HepG2 (cell line): ENCODE results near the gene RPL26. TPM values are rescaled to one million over a fixed set of nuclear protein-coding genes. Genes with fewer than 3 reads are reported as not detected.
A peak's percentile ranks its signal among the peaks of the same experiment; 100 is the strongest.

ENCODE experiments used
- ATAC-seq: fragments of 200-7000 bp; cut with Tn5 transposase; 3 replicates; pipeline ENCODE4 v1.9.1; 2020; ENCODE audit warnings: mild to moderate bottlenecking, moderate library complexity
- BruUV-seq: library from RNA; stranded (reverse); fragments of 400-500 nt; replicated peaks from 2 replicates; lab custom pipeline; 2021; lab: Mats Ljungman, UMichigan
- CTCF ChIA-PET: fragments of 300-600 bp; formaldehyde crosslinking; extraction: SDS; loops from one replicate; lab custom pipeline; 2021; ENCODE audit warnings: low total read pairs, inconsistent platforms, low intra/inter-chr PET ratio; lab: Yijun Ruan, JAX
- POLR2A ChIA-PET: fragments of 350-600 bp; sonication (Branson Sonifier 250); formaldehyde crosslinking; loops from one replicate; lab custom pipeline; 2020; ENCODE audit warnings: antibody characterized with exemption, inconsistent platforms; lab: Yijun Ruan, JAX
- DNase-seq: peaks from one replicate; pipeline ENCODE4 v3.0.0-alpha.2; 2015; ENCODE audit warnings: low spot score
- FAIRE-seq: peaks from 3 replicates; lab custom pipeline; 2011; peaks lifted over from hg19 to GRCh38; lab: Jason Lieb, UNC
- H2AFZ ChIP-seq: one replicate; pipeline ENCODE4 v1.6.1; 2011; ENCODE audit warnings: low read length, inconsistent platforms
- H3K27ac ChIP-seq: fragments of 300-600 bp; 3 replicates; pipeline ENCODE4 v1.8.0; 2011; ENCODE audit warnings: mixed run types, mild to moderate bottlenecking, mixed read lengths, low read length, inconsistent platforms; ENCODE audit not compliant: insufficient read depth; ENCODE audit errors: extremely low read length
- H3K27me3 ChIP-seq, 2 experiments: fragments of 200-600 bp in 1 of 2; 2 replicates in 1 of 2; 3 replicates in 1 of 2; pipeline versions ENCODE4 v1.6.0 to v1.8.0; 2011; ENCODE audit warnings: low read length in 2 of 2, mild to moderate bottlenecking in 2 of 2, moderate library complexity in 2 of 2, inconsistent platforms in 1 of 2; ENCODE audit not compliant: insufficient read depth in 2 of 2, control insufficient read depth in 1 of 2
- H3K36me3 ChIP-seq, 2 experiments: fragments of 200-600 bp in 1 of 2; replicated peaks in 1 of 2; 2 replicates in 1 of 2; 3 replicates in 1 of 2; pipeline versions ENCODE4 v1.5.1 to v1.8.0; 2011; ENCODE audit warnings: low read length in 2 of 2, inconsistent platforms in 1 of 2; ENCODE audit not compliant: insufficient read depth in 2 of 2, control insufficient read depth in 1 of 2
- H3K4me1 ChIP-seq: 2 replicates; pipeline ENCODE4 v1.5.1; 2012; ENCODE audit warnings: low read length, inconsistent platforms; ENCODE audit not compliant: insufficient read depth
- H3K4me2 ChIP-seq: 2 replicates; pipeline ENCODE4 v1.6.0; 2011; ENCODE audit warnings: low read depth, low read length, inconsistent platforms
- H3K4me3 ChIP-seq, 3 experiments: fragments of 200-600 bp in 1 of 3; sonication (generic), shearing (Covaris generic) in 1 of 3; replicated peaks in 1 of 3; 2 replicates each; pipeline ENCODE4 v1.5.1; 2011 to 2016; ENCODE audit warnings: low read length in 3 of 3, inconsistent platforms in 2 of 3, low read depth in 2 of 3, mild to moderate bottlenecking in 2 of 3, control low read depth in 1 of 3, mixed read lengths in 1 of 3; ENCODE audit not compliant: insufficient read depth in 1 of 3
- H3K79me2 ChIP-seq: one replicate; pipeline ENCODE4 v1.6.1; 2011; ENCODE audit warnings: low read length, inconsistent platforms; ENCODE audit not compliant: insufficient read depth
- H3K9ac ChIP-seq: 2 replicates; pipeline ENCODE4 v1.6.0; 2011; ENCODE audit warnings: mild to moderate bottlenecking, low read depth, low read length, inconsistent platforms; ENCODE audit not compliant: insufficient read depth
- H3K9me3 ChIP-seq: 2 replicates; pipeline ENCODE4 v1.5.1; 2012; ENCODE audit warnings: mild to moderate bottlenecking, low read length
- H4K20me1 ChIP-seq: 2 replicates; pipeline ENCODE4 v1.6.0; 2011; ENCODE audit warnings: inconsistent platforms, mild to moderate bottlenecking, low read length, moderate library complexity; ENCODE audit not compliant: insufficient read depth
- AHR ChIP-seq: IDR thresholded peaks from 2 replicates; pipeline ENCODE4 v1.6.1; 2018; ENCODE audit warnings: missing genetic modification reagents, missing compliant biosample characterization
- CBX5 ChIP-seq: sonication (generic); formaldehyde crosslinking; IDR thresholded peaks from 2 replicates; pipeline ENCODE4 v1.4.0; 2020; ENCODE audit warnings: missing genetic modification reagents, borderline replicate concordance
- EP300 ChIP-seq, 3 experiments: sonication (generic) in 1 of 3; formaldehyde crosslinking in 1 of 3; IDR thresholded peaks; 2 replicates each; pipeline versions ENCODE4 v1.5.1 to v1.6.1; 2011 to 2020; ENCODE audit warnings: low read depth in 2 of 3, low read length in 2 of 3, borderline replicate concordance in 1 of 3, improper control_type of control experiment in 1 of 3, mild to moderate bottlenecking in 1 of 3, missing genetic modification reagents in 1 of 3, moderate library complexity in 1 of 3
- FOXA1 ChIP-seq, 2 experiments: fragments of 450-650 bp in 1 of 2; sonication (generic) in 1 of 2; formaldehyde crosslinking in 1 of 2; IDR thresholded peaks; 2 replicates each; pipeline versions ENCODE4 v1.4.0 to v1.6.1; 2016 to 2020; ENCODE audit warnings: missing genetic modification reagents in 1 of 2
- IRX3 ChIP-seq: sonication (generic); formaldehyde crosslinking; IDR thresholded peaks from 2 replicates; pipeline ENCODE4 v1.8.1; 2023; ENCODE audit warnings: mild to moderate bottlenecking, low read depth, missing genetic modification reagents, borderline replicate concordance
- MTA3 ChIP-seq: sonication (generic); formaldehyde crosslinking; IDR thresholded peaks from 2 replicates; pipeline ENCODE4 v1.4.0; 2020; ENCODE audit warnings: missing genetic modification reagents
- NFIB ChIP-seq: sonication (generic); formaldehyde crosslinking; IDR thresholded peaks from 2 replicates; pipeline ENCODE4 v1.9.0; 2021; ENCODE audit warnings: missing genetic modification reagents, mild to moderate bottlenecking, borderline replicate concordance
- NFKB2 ChIP-seq: sonication (generic); formaldehyde crosslinking; IDR thresholded peaks from 2 replicates; pipeline ENCODE4 v1.4.0; 2020; ENCODE audit warnings: missing genetic modification reagents, borderline replicate concordance
- SOX13 ChIP-seq, 3 experiments: fragments of 450-650 bp in 1 of 3; sonication (generic) in 1 of 3; formaldehyde crosslinking in 1 of 3; IDR thresholded peaks in 2 of 3; conservative IDR thresholded peaks in 1 of 3; 2 replicates each; pipeline versions ENCODE4 v1.5.0 to v1.6.1; 2016 to 2020; ENCODE audit warnings: antibody characterized with exemption in 1 of 3, mild to moderate bottlenecking in 1 of 3, missing compliant biosample characterization in 1 of 3, missing genetic modification reagents in 1 of 3, moderate library complexity in 1 of 3
- TBX3 ChIP-seq: fragments of 450-650 bp; IDR thresholded peaks from 2 replicates; pipeline ENCODE4 v1.6.1; 2017; ENCODE audit warnings: antibody characterized with exemption, mild to moderate bottlenecking, inconsistent platforms, borderline replicate concordance
- XRCC5 ChIP-seq: fragments of 200-400 bp; formaldehyde crosslinking; optimal IDR thresholded peaks from 2 replicates; pipeline ENCODE3; 2017; ENCODE audit warnings: mild to moderate bottlenecking, low read length
- ZMYM2 ChIP-seq: sonication (generic); formaldehyde crosslinking; IDR thresholded peaks from 2 replicates; pipeline ENCODE4 v1.8.0; 2022; ENCODE audit warnings: mild to moderate bottlenecking, missing genetic modification reagents
- ZNF354B ChIP-seq: sonication (generic); formaldehyde crosslinking; IDR thresholded peaks from 2 replicates; pipeline ENCODE4 v1.8.0; 2022; ENCODE audit warnings: mild to moderate bottlenecking, missing genetic modification reagents
- ZNF644 ChIP-seq: IDR thresholded peaks from 2 replicates; pipeline ENCODE4 v1.6.1; 2016; ENCODE audit warnings: low read depth
- ZNF7 ChIP-seq: IDR thresholded peaks from 2 replicates; pipeline ENCODE4 v1.6.1; 2016; ENCODE audit warnings: missing biosample characterization, missing genetic modification reagents
- ZNF772 ChIP-seq: sonication (generic); formaldehyde crosslinking; IDR thresholded peaks from 2 replicates; pipeline ENCODE4 v1.5.0; 2020; ENCODE audit warnings: mild to moderate bottlenecking, missing genetic modification reagents
- WGBS: methylation state at CpG from one replicate; pipeline ENCODE4 v1.1.6; 2017; ENCODE audit warnings: low lambda C conversion rate; 5-methylcytosine and 5-hydroxymethylcytosine counted together
- in situ Hi-C: cut with HindIII; loops from 2 replicates; pipeline ENCODE4 v1.10.0; 2017; ENCODE audit warnings: low pct_unique_long_range_greater_than_20kb; ENCODE audit not compliant: extremely low pct_ligation_motif_present
- intact Hi-C: fragments of 100-400 bp; cut with micrococcal nuclease; formaldehyde crosslinking; loops from one replicate; pipeline ENCODE4 v1.10.0; 2022; ENCODE audit not compliant: unreplicated experiment
- polyA plus RNA-seq, 8 experiments: library from polyadenylated mRNA; depleted of rRNA in 3 of 8; stranded (reverse) in 7 of 8; unstranded in 1 of 8; fragments of >200 nt; fragmentation: Illumina TruSeq in 4 of 8; extraction: Trizol in 4 of 8; gene quantifications; 2 replicates each; pipeline versions ENCODE4 v1.2.1 to v1.2.3, GENCODE V29; 2011 to 2016; ENCODE audit warnings: low read depth in 4 of 8, missing spikeins in 1 of 8, mixed read lengths in 1 of 8; ENCODE audit not compliant: insufficient read depth in 1 of 8
- total RNA-seq, 5 experiments: library from RNA; depleted of rRNA; stranded (reverse); fragments of >200 nt; fragmentation: Illumina TruSeq; extraction: Trizol; gene quantifications; 2 replicates each; pipeline ENCODE4 v1.2.3, GENCODE V29; 2016; ENCODE audit warnings: low read depth in 1 of 5
- TF ChIP-seq, protein P1 (sequence below): sonication (generic); formaldehyde crosslinking; IDR thresholded peaks from 2 replicates; pipeline ENCODE4 v1.8.1; 2023; ENCODE audit warnings: mild to moderate bottlenecking, missing genetic modification reagents, borderline replicate concordance
- TF ChIP-seq, protein P2 (sequence below): sonication (generic); formaldehyde crosslinking; conservative IDR thresholded peaks from 2 replicates; pipeline ENCODE4 v1.5.0; 2020; ENCODE audit warnings: missing genetic modification reagents
- TF ChIP-seq, protein P3 (sequence below): sonication (generic); formaldehyde crosslinking; IDR thresholded peaks from 2 replicates; pipeline ENCODE4 v1.8.1; 2023; ENCODE audit warnings: mild to moderate bottlenecking, missing genetic modification reagents

The RPL26 gene
- total and polyA plus RNA-seq, 2 of the 13 experiments (the other 11 are each of a cell fraction or from before 2014, with no cell fraction given), result 2,817 to 3,529 TPM

DNA sequence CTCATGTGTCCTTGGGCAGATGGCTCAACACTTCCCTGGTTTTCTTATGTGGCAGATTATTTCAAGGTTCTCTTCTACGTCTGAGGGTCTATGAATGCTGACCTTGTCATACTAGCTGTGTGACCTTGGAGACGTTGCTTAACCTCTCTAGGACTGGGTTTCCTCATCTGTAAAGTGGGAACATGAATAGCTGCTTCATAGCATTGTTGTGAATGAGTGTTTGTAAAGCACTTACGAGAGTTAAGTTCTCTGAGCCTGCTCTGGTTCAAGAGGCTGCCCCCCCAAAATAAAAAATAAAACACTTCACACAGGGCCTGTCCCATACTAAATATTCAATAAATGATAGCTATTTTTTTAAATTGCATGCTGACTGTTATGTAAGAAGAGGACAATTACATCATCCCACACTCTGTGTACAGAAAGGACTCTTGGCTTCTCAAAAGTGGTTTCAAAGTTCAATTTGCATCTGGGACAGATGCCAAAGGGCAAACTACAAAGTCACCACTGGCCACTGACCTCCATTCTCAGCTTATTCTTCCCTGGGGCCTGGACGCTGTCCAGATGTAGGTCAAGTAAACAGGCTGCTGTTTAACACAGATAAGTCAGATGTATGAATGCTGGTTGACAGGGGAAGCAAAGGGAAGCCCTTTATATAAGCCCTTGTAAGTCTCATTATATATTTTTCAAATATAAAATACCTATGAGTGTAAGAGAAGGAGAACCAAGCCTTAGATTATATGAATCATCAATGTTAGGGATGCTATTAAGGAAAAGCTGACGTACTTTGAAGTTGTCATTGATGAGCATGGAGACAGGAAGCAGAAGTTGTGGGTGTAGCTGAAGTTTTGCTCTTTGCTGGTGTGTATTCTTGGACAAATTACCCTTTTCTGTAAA is 37.3 kb upstream of the RPL26 start:
- Histone ChIP-seq H3K4me2 (peak overlapping the region; percentile 63), H3K27ac (peak overlapping the region; percentile 70), H3K36me3 (no peaks in the 10 kb centered on the region), H4K20me1 (no peaks in the 10 kb centered on the region), H3K27me3 (no peaks in the 10 kb centered on the region), H3K4me3 (peak overlapping the region in 1 of 3 experiments; percentile 13; a peak in 1 of 6 replicates), H3K79me2 (no peaks in the 10 kb centered on the region), H3K4me1 (peaks cover 75% of the 10 kb centered on the region), H3K9me3 (no peaks in the 10 kb centered on the region), H3K9ac (peak overlapping the region; percentile 48), H2AFZ (no peak overlapping the region)
- DNase-seq (peak; percentile 97), ATAC-seq (peak; percentile 95), FAIRE-seq (peak; percentile 95)
- ChIA-PET CTCF (no interaction called here), POLR2A (interaction anchor here (0.9 to 2.4 kb wide), 9 partner anchors 10 to 563 kb away, joined by 3 to 42 read pairs (median 5); partner anchors contain the start of genes KRABD2, MYH10, NAA38 and NDEL1)
- 10% methylated on average over 5 of the region's 5 CpGs for WGBS
- in situ Hi-C loops, result no loop called here
- BruUV-seq, result no TSS peak
- intact Hi-C loops, result no loop called here
- TF ChIP-seq ZNF7 (CRISPR knock-in tag), result no peak
- TF ChIP-seq, protein P1, sequence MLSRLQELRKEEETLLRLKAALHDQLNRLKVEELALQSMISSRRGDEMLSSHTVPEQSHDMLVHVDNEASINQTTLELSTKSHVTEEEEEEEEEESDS (CRISPR knock-in tag), result 0 out of 2 replicates have a peak, but pooled peaks have one; percentile 55
- TF ChIP-seq NFIB, result no peak
- no peak for TF ChIP-seq IRX3 (CRISPR knock-in tag)
- no peak for TF ChIP-seq AHR (CRISPR knock-in tag)
- peak; percentile 71 for TF ChIP-seq ZNF644 (CRISPR knock-in tag)
- peak; percentile 82; the same call in 1 of the 2 replicates for TF ChIP-seq ZNF772 (CRISPR knock-in tag)
- TF ChIP-seq, protein P2, sequence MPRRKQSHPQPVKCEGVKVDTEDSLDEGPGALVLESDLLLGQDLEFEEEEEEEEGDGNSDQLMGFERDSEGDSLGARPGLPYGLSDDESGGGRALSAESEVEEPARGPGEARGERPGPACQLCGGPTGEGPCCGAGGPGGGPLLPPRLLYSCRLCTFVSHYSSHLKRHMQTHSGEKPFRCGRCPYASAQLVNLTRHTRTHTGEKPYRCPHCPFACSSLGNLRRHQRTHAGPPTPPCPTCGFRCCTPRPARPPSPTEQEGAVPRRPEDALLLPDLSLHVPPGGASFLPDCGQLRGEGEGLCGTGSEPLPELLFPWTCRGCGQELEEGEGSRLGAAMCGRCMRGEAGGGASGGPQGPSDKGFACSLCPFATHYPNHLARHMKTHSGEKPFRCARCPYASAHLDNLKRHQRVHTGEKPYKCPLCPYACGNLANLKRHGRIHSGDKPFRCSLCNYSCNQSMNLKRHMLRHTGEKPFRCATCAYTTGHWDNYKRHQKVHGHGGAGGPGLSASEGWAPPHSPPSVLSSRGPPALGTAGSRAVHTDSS (CRISPR knock-in tag), result no peak
- TF ChIP-seq FOXA1 (IDR thresholded peaks at IDR 0.05), result peak; percentile 77
- peak; percentile 95 for TF ChIP-seq FOXA1 (CRISPR knock-in tag; IDR thresholded peaks at IDR 0.05)
- TF ChIP-seq EP300 (IDR thresholded peaks at IDR 0.05; ENCODE audit: low read depth in 2 of 2, low read length in 2 of 2), result peak; percentile 71 to 95; a peak in 3 of 4 replicates
- peak; percentile 84 for TF ChIP-seq EP300 (CRISPR knock-in tag; IDR thresholded peaks at IDR 0.05; ENCODE audit: borderline replicate concordance)
- TF ChIP-seq, protein P3, sequence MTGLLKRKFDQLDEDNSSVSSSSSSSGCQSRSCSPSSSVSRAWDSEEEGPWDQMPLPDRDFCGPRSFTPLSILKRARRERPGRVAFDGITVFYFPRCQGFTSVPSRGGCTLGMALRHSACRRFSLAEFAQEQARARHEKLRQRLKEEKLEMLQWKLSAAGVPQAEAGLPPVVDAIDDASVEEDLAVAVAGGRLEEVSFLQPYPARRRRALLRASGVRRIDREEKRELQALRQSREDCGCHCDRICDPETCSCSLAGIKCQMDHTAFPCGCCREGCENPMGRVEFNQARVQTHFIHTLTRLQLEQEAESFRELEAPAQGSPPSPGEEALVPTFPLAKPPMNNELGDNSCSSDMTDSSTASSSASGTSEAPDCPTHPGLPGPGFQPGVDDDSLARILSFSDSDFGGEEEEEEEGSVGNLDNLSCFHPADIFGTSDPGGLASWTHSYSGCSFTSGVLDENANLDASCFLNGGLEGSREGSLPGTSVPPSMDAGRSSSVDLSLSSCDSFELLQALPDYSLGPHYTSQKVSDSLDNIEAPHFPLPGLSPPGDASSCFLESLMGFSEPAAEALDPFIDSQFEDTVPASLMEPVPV (CRISPR knock-in tag), result no peak
- TF ChIP-seq ZMYM2 (CRISPR knock-in tag), result peak; percentile 88
- TF ChIP-seq SOX13 (IDR thresholded peaks at IDR 0.05), result peak; percentile 69
- TF ChIP-seq SOX13 (CRISPR knock-in tag; conservative IDR thresholded peaks at IDR 0.05 in 1 of 2, IDR thresholded peaks at IDR 0.05 in 1 of 2), result peak in 1 of 2 experiments; percentile 96; a peak in 2 of 4 replicates
- TF ChIP-seq MTA3 (CRISPR knock-in tag), result no peak
- no peak for TF ChIP-seq ZNF354B (CRISPR knock-in tag)
- no peak for TF ChIP-seq TBX3
- TF ChIP-seq CBX5 (CRISPR knock-in tag), result peak; percentile 50; the same call in 1 of the 2 replicates
- TF ChIP-seq NFKB2, result no peak
- peak; percentile 37 for TF ChIP-seq XRCC5
